ENCODE data around the gene ACOT7. TPM values are rescaled to one million over a fixed set of nuclear protein-coding genes. Genes with fewer than 3 reads are reported as not detected.

Gene ACOT7
- total RNA-seq, 1 experiment from 2014 or later: 151 TPM

GRCh38 chr1:6233376-6233775 lies 160.2 kb downstream of the ACOT7 start:
- peak overlapping the region; percentile 12; the same call in 1 of the 2 replicates for H3K4me3 Mint-ChIP-seq
- no peaks in the 10 kb centered on the region for H3K27me3 Mint-ChIP-seq (ENCODE audit: low read depth)
- H3K27ac Mint-ChIP-seq: peak overlapping the region; percentile 76
- POLR2A ChIA-PET: no interaction called here
- CTCF ChIA-PET: interaction anchor here (9.2 to 21.4 kb wide), 2 partner anchors 14 to 27 kb away, joined by 114 to 489 read pairs; partner anchors contain the start of gene RNF207
- DNase-seq (ENCODE audit: low spot score): no peak
- peaks cover 38% of the 10 kb centered on the region for H3K36me3 Mint-ChIP-seq
- H3K4me1 Mint-ChIP-seq: peaks cover 26% of the 10 kb centered on the region
- TF ChIP-seq PRRX2 (CRISPR knock-in tag; IDR thresholded peaks at IDR 0.05) (no peak), RORB (CRISPR knock-in tag; IDR thresholded peaks at IDR 0.05) (no peak), ZNF281 (CRISPR knock-in tag; IDR thresholded peaks at IDR 0.05) (no peak), IRF1 (CRISPR knock-in tag; IDR thresholded peaks at IDR 0.05) (no peak), NR2C2 (CRISPR knock-in tag; IDR thresholded peaks at IDR 0.05) (no peak), MLX (CRISPR knock-in tag; IDR thresholded peaks at IDR 0.05) (no peak), GTF2I (CRISPR knock-in tag; conservative IDR thresholded peaks at IDR 0.05) (no peak), AFF4 (CRISPR knock-in tag; IDR thresholded peaks at IDR 0.05; ENCODE audit: borderline replicate concordance) (no peak), TP53 (CRISPR knock-in tag; IDR thresholded peaks at IDR 0.05) (no peak), STAT6 (CRISPR knock-in tag; conservative IDR thresholded peaks at IDR 0.05; ENCODE audit: low read depth) (no peak), ZNF317 (CRISPR knock-in tag; IDR thresholded peaks at IDR 0.05; ENCODE audit: borderline replicate concordance, low read depth) (no peak), TEAD1 (CRISPR knock-in tag; IDR thresholded peaks at IDR 0.05) (no peak), ATF3 (CRISPR knock-in tag; conservative IDR thresholded peaks at IDR 0.05) (no peak), ATF6 (CRISPR knock-in tag; IDR thresholded peaks at IDR 0.05) (no peak), ZNF121 (CRISPR knock-in tag; IDR thresholded peaks at IDR 0.05) (no peak), CBFB (CRISPR knock-in tag; IDR thresholded peaks at IDR 0.05; ENCODE audit: low read depth) (no peak), ZNF532 (CRISPR knock-in tag; IDR thresholded peaks at IDR 0.05; ENCODE audit: borderline replicate concordance) (no peak)
- no peaks in the 10 kb centered on the region for H3K9me3 Mint-ChIP-seq
- ATAC-seq: no peak
